ENCODE measurements around the gene LRRC51. TPM values are rescaled to one million over a fixed set of nuclear protein-coding genes. Genes with fewer than 3 reads are reported as not detected.

Gene LRRC51
- total RNA-seq, 3 donors from 2014 or later: 3.3 to 7.7 (median 7.3) TPM

Other genes with a start within 250 kb of the LRRC51 start
- not detected for gene DEFB108B, start 247.7 kb upstream of the LRRC51 start, total RNA-seq
- gene DEFB131B, start 202.4 kb upstream of the LRRC51 start, total RNA-seq: not detected
- gene XNDC1N, start 152.3 kb upstream of the LRRC51 start, total RNA-seq: 10 to 100 TPM; 10.3 to 12.2 (median 10.5) TPM
- 10 to 100 TPM; 38.3 to 46.0 (median 43.0) TPM for gene RNF121, start 151.8 kb upstream of the LRRC51 start, total RNA-seq
- gene IL18BP, start 81.9 kb upstream of the LRRC51 start, total RNA-seq: 1 to 10 TPM; 7.9 to 9.8 (median 9.3) TPM
- gene NUMA1, start 308 bp upstream of the LRRC51 start, total RNA-seq: 10 to 100 TPM; 80.8 to 90.6 (median 85.3) TPM
- gene LAMTOR1, start 22.4 kb downstream of the LRRC51 start, total RNA-seq: 10 to 100 TPM; 77.6 to 82.1 (median 78.2) TPM
- gene TOMT, start 25.1 kb downstream of the LRRC51 start, total RNA-seq: not detected
- 10 to 100 TPM; 56.2 to 68.9 (median 58.9) TPM for gene ANAPC15, start 31.8 kb downstream of the LRRC51 start, total RNA-seq
- not detected for gene FOLR3, start 54.9 kb downstream of the LRRC51 start, total RNA-seq
- under 1 TPM in 2 of 3 donors, not detected in 1; 0.20 to 0.24 TPM for gene FOLR1, start 111.3 kb downstream of the LRRC51 start, total RNA-seq
- gene FOLR2, start 135.9 kb downstream of the LRRC51 start, total RNA-seq: not detected
- gene INPPL1, start 143.9 kb downstream of the LRRC51 start, total RNA-seq: 10 to 100 TPM; 69.5 to 90.2 (median 79.5) TPM
- gene PHOX2A, start 163.3 kb downstream of the LRRC51 start, total RNA-seq: not detected